ENCODE measurements around the gene IMPA2.

IMPA2 gene

DNA sequence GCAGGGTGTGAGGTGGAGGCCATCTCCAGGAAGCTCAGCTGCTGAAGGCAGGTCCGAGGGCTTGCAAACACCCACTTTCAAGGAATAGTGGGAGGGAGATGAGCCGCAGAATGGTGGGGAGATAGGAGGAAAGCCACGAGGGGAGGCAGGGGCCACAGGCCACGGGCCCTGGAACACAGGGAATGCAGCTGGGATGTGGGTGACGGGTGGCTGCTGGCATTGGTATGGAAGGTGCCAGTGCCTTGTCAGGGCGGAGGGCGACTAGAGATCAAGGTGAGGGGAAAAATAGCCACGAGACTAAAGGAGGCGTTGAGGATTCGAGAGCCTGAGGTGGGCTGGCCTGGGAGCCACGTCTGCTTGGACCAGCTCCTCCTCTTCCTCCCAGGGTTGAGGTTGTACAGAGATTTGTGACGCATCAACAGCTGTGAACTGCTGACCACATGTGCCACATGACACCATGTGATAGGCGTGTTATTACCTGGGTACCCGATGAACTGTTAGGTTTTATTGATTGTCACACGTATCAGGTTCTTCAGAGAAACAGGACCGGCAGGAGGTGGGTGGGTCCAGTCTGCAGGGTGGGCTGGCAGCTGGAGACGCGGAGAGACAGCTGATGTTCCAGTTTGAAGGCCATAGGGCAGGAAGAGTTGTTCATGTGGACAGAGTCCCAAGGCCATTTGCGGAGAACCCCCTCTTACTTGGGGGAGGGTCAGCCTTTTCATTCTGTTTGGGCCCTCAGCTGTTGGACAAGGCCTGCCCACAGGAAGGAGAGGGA lies 9.9 kb downstream of the IMPA2 start:
- DNase-seq: no peak

GRCh38 chr18:11992096-11992790 lies 10.9 kb downstream of the IMPA2 start:
- DNase-seq: no peak

DNA sequence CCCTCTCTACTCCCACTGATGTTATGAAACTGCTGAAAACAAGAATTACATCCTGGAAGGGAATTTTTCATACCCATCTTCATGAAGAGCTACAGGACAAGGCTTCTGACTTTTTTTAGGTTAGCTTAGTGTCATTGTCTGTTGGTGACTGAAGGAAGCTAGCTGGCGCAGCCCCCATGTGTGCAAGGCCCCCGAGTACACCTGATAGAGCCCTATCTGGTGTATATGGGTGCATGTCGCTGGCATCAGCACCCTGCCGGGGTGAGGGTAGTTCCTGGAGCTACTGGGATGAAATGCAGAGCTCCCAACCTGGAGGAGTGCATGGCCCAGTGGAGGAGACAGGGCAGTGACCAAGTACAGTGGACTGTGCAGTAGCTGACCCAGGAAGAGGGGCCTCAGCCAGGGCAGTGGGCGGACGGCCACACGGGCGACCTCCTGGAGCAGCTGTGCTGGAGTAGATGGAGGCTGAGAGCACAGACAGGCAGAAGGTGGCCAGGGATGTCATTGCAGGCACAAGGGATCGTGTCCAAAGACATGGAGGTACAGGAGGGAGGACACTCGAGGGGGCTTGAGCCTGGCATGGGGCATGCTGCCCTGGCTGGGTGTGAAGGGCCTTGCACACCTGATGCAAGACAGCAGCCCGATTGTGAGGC lies 12.1 kb downstream of the IMPA2 start:
- no peak for DNase-seq

DNA sequence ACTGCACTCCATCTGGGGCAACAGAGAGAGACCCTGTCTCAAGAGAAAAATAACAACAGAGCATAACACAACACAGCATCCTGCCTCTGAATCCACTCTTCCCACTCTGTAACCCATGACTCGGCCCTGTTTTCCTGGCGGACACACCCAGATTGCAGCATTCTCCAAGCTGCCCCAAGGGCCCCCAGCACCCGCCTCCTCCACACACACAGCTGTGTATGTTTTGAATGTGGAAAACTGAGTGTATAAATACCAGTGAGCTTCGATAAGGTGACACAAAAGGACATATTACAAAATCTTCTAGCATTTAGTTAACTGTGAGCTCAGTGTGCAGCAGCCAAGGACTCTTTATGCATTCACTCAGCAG lies 13.0 kb downstream of the IMPA2 start:
- no peak for DNase-seq

- no peak for DNase-seq
Measured at GRCh38 chr18:11994703-11995444, 13.6 kb downstream of the IMPA2 start.

DNA sequence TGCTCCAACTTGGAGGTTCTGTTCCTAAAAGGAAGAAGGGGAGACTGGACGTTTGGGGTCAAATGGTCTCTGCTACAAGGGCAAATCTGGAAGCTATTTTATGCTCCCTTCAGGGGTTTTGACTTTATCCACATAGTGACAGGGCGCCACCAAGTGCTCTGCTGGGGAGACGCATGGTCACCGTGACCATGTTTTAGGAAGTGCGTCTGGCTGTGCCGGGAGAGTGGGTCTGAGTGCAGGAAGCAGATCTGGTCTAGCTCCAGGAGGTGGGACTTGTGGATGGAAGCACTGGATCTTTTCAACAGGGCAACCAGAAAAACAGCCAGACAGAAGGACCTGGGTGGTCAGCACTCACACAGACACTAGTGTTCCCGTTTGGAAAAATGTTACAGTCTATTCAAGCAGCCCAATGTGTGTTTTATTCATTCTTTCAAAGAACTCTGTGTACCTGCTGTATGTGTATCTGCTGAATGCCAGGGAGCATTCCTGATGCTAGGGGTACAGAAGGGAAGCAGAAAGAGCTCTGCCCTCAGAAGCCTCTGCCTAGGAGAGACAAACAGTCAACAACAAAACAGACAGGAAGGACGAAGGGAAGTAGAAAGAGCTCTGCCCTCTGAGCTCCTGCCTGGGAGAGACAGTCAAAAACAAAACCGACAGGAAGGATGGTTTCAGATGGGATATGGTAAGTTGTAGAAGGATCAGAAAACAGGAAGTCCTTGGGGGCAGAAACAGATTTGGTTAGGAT lies 14.3 kb downstream of the IMPA2 start:
- DNase-seq: no peak

GRCh38 chr18:11996190-11996754 lies 15.0 kb downstream of the IMPA2 start:
- DNase-seq: no peak

GRCh38 chr18:11996907-11997306 lies 15.6 kb downstream of the IMPA2 start:
- DNase-seq: no peak

DNA sequence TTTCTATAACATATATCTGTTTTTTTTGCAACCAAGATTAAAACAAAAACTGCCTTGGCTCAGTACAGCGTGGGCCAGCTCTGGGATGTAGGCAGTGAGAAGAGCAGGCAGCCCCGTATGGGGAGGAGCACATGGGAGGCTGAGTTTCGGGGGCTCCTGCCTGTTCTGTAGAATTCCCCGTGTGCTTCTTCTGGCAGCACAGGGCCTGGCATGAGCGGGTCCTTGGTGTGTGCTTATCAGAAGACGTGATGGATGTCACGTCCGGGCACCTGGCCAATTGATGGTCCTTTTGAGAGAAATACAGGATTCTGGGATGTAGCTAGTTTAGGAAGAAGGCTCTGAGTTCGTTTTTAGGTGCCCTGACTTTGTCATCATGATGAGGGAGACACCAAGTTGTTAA lies 16.2 kb downstream of the IMPA2 start:
- no peak for DNase-seq

DNA sequence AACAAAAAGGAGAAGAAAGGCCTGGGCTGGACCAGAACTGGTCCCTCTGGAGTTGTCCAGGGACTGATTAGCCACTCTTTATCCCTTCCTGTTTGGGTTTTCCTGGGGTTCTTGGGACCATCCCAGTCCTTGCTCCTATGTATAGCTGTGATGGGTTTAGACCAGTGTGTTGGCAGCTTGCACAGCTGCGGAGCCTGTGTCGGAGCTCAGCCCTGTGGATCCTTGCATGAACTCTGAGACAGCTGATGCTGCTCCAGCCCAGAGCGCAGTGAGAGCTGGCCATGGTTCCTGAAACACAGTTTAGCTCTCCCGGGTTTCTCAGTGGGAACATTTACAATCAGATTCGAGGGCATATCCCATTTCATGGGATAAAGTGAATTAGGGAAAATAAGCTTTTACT lies 16.9 kb downstream of the IMPA2 start:
- DNase-seq: no peak

DNA sequence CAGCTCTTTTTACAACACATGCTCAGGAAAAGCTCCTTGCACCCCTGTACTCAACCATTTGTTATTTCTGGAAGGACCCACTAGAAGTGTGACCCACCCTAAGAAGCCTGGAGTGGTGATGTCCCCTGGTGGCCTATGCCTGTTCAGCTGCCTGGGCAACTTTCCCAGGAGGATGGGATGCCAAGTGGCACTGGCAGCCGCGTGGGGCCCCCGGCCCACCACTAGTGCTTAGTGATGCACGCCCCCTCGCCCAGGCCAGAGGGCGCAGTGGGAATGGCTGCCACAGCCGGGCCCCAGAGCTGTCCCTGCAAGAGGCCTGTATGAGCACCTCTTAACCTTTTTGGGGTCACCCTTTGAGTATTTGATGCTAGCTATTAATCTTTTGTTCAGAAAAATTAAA lies 18.1 kb downstream of the IMPA2 start:
- DNase-seq: no peak

DNA sequence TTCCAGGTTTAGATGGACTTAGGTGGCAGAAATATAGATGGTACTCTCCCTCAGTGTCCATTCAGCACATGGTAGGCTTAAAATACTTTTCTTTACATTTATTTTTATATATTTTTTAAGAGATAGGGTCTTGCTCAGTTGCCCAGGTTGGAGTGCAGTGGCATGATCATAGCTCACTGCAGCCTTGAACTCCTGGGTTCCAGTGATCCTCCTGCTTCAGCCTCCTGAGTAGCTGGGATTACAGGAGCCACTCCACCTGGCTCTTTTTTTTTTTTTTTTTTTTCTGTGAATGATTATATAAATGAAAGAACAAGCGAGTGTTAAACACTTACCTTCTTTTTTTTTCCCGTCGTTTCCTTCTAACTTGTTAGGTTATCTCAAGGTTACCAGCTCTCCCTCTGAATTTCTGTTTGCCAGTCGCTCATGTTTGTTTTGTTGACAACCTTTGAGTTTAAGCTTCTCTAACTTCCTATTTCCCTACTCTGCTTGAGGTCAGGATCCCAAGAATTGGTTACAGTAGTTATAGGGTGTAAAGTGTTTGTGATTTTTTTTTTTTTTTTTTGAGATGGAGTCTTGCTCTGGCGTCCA lies 18.9 kb downstream of the IMPA2 start:
- DNase-seq: no peak

- no peak for DNase-seq
Measured at GRCh38 chr18:12001421-12001820, 20.1 kb downstream of the IMPA2 start.

- no peak for DNase-seq
Measured at GRCh38 chr18:12003894-12004293, 22.6 kb downstream of the IMPA2 start.

DNA sequence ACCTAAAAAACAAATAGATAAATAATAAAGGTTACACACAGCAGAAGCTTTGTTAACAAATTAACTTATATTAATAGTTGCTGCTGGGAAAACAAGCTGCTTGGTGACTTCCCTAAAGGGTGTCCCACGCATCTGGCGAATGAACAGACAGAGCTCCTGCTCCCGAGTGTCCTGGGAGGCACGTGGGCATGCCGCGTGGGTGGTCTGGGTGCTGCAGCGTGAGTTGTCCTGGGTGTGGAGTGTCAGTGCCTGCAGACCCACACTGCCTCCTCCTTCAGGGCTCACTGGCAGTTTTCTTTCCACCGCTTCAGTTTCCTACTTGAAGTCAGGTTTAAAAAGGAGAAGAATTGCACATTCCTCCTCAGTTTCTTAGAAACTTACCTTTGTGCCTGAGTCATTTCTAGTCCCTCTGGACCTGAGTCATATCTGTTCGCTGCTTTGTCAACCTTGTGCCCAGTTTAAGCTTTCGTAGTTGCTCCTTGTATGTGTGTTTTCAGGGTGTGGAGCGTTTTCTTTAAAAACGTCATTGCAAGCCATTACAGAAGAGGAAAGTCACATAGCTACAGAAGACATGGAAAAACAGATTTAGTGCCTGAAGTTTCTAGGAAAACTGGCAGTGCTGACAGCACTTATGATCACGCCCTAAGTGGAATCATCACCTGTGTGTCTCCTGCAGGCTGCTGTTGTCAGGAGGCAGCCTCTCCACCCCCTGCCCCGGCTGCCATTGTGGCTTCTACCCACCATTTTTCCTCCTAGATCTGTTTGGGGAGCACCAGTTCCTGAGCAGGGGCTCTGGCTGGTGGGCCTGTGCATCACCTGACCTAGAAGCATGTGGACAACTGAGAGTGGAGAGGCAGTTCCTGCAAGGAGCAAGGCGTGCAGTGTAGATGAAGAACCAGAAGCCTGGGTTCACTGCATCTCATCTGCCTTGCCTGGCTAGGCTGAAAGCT lies 24.5 kb downstream of the IMPA2 start:
- no peak for DNase-seq

GRCh38 chr18:12006488-12006840 lies 25.2 kb downstream of the IMPA2 start:
- DNase-seq: no peak

GRCh38 chr18:12007063-12007462 lies 25.8 kb downstream of the IMPA2 start:
- no peak for DNase-seq

DNA sequence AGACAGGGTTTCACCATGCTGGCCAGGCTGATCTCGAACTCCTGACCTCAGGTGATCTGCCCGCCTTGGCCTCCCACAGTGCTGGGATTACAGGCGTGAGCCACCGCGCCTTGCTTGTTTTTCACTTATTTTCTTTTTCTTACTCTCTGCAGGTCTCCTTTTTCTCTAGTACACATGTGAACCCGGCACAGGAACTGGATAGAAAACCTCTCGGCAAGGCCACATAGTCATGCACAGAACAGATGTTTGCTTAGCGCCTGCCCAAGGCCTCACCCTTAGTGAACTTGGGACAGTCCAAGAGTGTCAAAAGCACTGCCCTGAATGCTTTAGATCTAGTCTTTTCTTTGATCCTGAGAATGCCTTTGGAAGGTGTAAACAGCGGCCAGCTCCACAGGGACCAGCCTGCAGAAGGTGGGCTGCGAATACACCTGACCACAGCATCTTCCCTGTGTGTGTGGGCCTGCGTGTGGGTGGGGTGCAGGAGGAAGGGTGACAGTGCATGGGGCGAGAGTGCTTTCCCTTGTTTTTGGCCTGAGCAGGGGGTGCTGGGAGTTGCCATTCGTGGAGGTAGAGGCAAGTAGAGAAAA lies 27.0 kb downstream of the IMPA2 start:
- DNase-seq: no peak

GRCh38 chr18:12008842-12009580 lies 27.7 kb downstream of the IMPA2 start:
- no peak for DNase-seq

Measured in amniotic stem cell (primary cell).